Stimulated activated CD4-positive, alpha-beta T cell treated with anti-CD3 and anti-CD28 coated beads, Interleukin-12 subunit alpha, Interleukin-12 subunit beta, amount 100 ng/mL, for 24 hours (primary cell): Measurements from ENCODE around the gene ANP32B.
"Not testable (repeated sequence)": the region's sequence is repeated elsewhere in the genome, so short reads cannot be mapped to it uniquely, and the experiment has no call there.

Experiments
- DNase-seq, 2 experiments: peaks; one replicate each; pipeline ENCODE4 v3.0.0-alpha.2; 2020; ENCODE audit warnings: low read depth in 2 of 2

Gene ANP32B

GRCh38 chr9:97993000-97993399 is 9.9 kb downstream of the ANP32B start:
- no peak for DNase-seq

GRCh38 chr9:97994703-97995102 is 11.6 kb downstream of the ANP32B start:
- DNase-seq, result no peak

DNA sequence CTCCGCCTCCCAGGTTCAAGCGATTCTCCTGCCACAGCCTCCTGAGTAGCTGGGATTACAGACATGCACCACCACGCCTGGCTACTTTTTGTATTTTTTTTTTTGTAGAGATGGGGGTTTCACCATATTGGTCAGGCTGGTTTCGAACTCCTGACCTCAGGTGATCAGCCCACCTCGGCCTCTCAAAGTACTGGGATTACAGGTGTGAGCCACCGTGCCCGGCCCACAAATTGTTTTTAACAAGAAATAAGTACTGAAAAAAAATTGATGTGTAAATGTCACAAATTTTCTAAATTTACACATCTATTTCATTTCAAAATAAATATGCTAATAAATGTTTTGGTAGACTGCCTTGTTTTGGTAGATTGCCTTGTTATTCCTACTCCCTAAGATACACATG is 13.5 kb downstream of the ANP32B start:
- not testable (repeated sequence) for DNase-seq

- DNase-seq, result no peak
Observed at GRCh38 chr9:97997330-97998276, 14.5 kb downstream of the ANP32B start.

GRCh38 chr9:98002808-98003207 is 19.7 kb downstream of the ANP32B start:
- no peak for DNase-seq

- DNase-seq, result no peak
Observed at GRCh38 chr9:98006127-98006796, 23.1 kb downstream of the ANP32B start.

GRCh38 chr9:98007251-98007928 is 24.2 kb downstream of the ANP32B start:
- no peak for DNase-seq

DNA sequence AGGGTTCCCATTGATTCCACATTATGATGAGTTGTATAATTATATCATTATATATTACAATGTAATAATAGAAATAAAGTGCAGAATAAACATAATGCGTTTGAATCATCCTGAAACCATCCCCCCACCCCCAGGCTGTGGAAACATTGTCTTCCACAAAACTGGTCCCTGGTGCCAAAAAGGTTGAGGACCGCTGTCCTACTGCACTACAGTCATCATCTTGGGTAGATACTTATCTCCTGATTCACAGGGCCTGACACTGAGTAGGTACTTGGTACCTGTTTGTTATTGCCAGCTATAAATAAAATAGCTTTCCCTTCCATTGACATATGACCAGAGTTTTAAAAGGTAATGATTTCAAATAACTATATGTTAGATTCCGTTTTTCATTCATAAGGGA is 25.6 kb downstream of the ANP32B start:
- DNase-seq, result no peak

DNA sequence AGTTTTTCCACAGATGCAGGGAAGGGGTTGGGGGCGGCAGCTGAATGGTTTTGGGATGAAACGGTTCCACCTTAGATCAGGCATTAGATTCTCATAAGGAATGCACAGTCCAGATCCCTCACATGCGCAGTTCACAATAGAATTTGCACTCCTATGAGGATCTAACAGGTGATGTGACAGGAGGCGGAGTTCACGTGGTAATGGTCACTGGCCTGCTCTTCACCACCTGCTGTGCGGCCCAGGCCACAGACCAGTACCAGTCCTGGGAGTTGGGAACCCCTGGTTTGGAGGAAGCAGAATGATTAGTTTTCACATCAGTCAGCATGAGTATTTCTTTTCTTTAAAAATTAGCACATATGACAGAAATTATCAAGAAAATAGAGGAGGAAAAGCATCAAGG is 26.3 kb downstream of the ANP32B start:
- DNase-seq, result no peak

DNA sequence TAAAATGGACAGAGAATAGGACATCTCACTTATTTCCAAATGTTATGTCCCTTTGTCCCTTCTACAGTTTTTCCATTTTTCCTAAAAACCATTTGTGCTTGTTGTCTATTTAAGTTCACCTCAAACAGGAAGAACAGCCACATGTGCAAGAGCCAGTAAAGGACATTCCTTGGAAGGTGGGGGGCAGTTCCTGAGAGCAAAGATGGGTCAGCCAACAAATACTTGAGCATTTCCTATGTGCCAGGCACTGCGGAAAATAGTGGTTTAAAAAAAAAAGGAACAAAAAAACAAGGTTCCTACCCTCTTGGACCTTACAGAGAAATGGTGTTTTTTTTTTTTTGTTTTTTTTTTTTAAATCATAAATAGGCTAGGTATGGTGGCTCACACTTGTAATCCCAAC is 26.8 kb downstream of the ANP32B start:
- DNase-seq, result no peak

DNA sequence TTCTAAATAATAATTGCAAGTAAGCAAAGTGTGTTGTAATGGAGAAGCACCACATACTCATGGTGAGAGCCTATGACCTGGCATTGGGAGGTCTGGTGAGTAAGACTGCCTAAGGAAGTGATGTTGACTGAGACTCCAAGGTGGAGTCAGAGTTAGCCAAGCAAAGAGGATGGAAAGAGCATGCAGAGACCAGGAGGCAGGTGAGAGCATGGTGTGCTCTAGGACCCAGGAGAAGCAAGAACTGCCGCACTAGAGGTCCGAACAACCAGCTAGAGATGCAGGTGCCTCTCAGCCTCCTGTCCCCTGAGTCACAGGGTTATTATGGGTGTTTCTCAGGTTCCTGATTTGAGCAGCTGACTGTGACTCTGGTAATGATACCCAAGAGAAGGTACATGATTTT is 27.3 kb downstream of the ANP32B start:
- DNase-seq, result no peak

DNA sequence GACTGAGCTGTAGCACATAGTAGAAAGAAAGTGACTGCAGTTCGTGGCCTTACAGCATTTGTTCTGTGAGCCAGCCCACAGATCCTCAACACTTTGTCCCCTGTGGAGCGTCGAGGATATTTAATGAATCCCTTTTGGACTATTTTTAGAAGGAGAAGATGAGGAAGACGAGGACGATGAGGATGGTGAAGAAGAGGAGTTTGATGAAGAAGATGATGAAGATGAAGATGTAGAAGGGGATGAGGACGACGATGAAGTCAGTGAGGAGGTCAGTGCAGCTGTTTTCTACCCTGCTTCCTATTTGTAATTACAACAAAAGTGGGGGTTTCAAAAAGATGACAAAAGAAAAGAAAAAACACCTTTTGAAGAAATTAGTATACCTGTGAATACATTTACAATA is 28.0 kb downstream of the ANP32B start:
- no peak for DNase-seq

DNA sequence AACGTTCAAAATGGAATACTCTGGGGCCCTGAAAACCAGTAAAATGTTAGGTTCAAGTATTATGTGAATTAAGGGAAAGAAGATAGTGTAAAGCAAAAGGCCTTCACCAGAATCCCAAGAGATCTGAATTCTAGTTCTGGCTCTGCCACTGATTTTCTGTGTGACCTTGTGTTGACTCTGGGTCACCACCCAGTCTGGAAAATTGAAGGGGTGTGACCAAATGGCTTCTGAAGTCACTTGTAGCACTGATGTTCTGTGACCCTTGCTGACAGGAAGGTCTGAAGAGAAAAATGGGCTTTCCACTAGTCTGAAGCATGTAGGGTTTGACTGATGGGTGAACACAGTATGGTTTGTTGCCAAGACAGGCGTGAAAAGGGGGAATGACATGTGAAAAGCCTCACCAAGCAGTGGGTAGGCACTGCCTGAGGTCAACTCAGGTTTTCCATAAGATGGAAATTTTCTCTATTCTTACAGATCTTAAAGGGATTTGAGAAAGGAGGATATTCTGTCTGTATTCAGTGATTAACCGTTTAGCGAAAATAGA is 33.1 kb downstream of the ANP32B start:
- DNase-seq, result no peak

DNA sequence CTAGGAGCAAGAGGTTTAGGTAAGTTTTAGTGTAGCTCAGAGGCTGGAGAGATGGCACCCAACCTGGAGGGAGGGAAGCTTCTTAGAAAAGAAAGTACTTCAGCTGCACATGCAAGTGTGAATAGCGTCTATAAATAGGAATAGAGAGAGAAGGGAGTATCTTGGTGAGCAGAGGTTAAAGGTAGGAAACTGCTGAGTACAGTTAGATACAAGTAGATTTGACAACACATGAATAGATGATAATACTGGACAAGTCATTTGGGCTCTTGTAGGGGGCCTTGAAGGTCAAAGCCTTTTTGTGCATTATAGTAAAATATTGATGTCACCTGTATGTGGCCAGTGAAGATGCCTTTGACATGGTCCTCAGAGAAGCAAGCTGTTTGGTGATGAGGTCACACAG is 34.2 kb downstream of the ANP32B start:
- no peak for DNase-seq

GRCh38 chr9:98018347-98018746 is 35.2 kb downstream of the ANP32B start:
- DNase-seq, result no peak

DNA sequence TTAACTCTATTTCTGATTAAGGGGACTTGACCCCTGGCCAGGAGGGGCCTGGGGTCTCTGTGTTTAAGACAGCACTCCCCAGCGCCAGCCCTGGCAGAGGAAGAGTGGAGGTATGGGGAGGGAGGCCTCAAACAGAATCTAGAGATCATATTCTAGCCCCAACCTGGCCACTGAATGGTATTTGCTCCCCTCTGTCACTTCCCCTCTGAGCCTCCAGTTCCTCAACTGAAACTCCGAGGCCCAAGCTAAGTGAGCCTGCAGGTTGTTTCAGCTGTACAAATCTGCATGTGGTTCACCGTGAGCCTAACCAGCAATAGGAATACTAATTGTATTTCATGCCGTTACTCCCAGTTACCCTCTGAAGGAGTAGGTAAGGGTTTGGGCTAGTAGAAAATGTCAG is 36.0 kb downstream of the ANP32B start:
- DNase-seq, result no peak

DNA sequence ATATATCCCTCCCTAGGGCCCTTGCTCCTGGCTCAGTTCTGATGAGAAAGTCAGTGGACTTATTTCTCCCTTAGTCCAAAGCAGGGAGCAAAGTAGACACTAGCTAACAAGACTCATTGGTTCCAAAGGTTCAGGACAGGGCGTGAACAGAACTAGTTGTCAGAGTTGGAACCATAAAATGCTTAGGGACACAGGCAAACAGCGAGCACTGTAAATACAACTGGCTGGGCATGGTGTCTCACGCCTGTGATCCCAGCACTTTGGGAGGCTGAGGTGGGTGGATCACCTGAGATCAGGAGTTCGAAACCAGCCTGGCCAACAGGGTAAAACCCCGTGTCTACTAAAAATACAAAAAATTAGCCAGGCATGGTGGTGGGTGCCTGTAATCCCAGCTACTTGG is 36.7 kb downstream of the ANP32B start:
- not testable (repeated sequence) for DNase-seq

- no peak for DNase-seq
Observed at GRCh38 chr9:98020476-98021145, 37.5 kb downstream of the ANP32B start.

DNA sequence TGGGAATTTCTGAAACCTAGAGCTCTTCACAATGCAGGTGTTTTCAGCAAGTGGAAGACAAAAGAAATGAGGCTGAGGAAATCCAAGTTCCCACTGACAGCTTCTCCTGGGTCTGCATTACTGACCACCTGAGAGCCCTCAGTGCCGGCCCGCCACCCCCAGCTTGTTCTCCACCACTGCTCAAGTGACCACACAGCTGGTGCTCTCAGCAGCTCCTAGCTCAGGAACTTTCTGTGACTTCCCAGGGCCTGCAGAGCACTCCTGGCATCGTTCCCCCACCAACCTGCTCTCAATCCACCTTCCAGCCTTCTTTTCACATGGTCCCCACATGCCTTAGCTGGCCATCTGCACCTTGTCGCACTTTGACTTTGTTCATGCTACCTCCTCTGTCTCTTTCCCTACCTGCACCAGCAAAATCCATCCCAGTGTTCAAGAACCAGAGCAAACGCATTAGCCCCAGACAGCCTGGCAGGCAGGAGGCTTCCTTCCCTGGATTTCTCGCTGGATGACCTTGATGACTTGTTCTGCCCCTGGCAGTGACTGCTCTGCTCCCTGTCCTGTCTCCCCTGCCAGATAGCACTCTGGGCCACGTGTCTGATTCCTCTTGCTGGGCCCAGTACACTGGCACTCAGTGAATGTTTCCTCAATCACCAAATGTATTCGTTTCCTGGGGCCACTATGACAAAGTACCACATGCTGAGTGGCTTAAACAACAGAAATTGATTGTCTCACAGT is 38.3 kb downstream of the ANP32B start:
- DNase-seq, result no peak

DNA sequence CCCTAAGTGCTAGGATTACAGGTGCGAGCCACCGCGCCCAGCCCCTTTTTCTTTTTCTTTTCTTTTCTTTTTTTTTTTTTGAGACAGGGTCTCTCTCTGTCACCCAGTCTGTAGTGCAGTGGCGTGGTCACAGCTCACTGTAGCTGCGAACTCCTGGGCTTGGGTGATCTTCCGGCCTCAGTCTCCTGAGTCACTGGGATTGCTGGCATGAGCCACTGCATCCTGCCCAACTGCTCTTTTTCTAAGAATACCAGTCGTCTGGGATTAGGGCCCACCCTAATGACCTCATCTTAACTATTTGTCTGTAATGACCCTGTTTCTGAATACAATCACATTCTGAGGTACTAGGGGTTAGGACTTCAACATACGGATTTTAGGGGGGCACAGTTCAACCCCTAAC is 39.3 kb downstream of the ANP32B start:
- DNase-seq, result no peak

DNA sequence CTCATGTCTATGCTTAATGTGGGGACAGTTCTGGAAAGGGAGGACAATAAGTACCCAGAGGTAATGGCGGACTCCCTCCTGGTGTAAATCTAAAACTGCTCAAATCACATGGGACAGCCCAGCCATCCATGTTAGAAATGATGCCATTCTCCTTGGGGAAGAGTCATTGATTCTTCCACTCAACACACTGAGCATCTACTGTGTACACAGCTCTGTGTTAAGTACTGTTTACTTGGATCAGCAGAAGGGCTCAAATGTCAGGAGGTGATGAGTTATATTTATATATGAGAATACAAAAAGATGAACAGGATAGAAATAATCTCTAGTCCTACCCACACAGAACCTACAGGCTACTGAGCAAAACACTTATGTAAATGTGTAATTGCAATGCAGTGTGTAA is 41.6 kb downstream of the ANP32B start:
- DNase-seq, result no peak
